Tongue (tissue), 2 donors: ENCODE measurements around the gene KRTAP12-2. TPM values are rescaled to one million over a fixed set of nuclear protein-coding genes. Genes with fewer than 3 reads are reported as not detected.
"Not testable (repeated sequence)": the region's sequence is repeated elsewhere in the genome, so short reads cannot be mapped to it uniquely, and the experiment has no call there.

ENCODE experiments used
- DNase-seq: peaks from one replicate; pipeline ENCODE4 v3.0.0-alpha.2; 2015
- total RNA-seq: library from RNA; depleted of rRNA; stranded (reverse); fragments of >200 nt; gene quantifications from one replicate; pipeline ENCODE4 v1.2.3, GENCODE V29; 2014

KRTAP12-2 gene
- total RNA-seq, 1 donor from 2014 or later = not detected

DNA sequence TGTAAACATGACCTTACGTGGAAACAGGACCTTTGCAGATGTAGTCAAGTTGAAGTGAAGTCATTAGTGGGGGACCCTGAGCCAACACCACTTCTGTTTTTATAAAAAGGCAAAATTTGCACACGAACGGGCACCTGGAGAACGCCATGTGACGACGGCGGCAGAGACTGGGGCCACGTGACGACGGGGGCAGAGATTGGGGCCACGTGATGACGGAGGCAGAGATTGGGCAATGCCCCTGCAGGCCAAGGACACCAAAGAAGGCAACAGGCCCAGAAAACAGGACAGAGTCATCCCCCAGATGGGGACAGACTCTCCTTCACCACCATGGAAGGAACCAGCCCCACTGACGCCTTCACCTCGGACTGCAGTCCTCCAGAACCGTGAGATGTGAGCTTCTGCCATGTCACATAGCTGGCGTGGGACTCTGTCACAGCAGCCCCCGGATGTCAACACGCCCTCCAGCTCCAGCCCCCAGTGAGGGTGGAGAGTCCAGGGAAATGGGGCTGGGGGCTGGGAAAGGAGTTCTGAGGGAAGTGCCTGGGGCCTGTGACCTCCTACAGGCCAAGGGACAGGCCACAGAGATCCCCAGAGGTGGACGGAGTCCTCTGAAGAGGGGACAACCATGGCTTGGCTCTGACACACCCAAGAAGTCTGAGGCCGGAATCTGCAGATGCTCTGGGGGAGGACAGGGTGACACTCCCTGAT, 16.3 kb downstream of the KRTAP12-2 start:
- no peak for DNase-seq

DNA sequence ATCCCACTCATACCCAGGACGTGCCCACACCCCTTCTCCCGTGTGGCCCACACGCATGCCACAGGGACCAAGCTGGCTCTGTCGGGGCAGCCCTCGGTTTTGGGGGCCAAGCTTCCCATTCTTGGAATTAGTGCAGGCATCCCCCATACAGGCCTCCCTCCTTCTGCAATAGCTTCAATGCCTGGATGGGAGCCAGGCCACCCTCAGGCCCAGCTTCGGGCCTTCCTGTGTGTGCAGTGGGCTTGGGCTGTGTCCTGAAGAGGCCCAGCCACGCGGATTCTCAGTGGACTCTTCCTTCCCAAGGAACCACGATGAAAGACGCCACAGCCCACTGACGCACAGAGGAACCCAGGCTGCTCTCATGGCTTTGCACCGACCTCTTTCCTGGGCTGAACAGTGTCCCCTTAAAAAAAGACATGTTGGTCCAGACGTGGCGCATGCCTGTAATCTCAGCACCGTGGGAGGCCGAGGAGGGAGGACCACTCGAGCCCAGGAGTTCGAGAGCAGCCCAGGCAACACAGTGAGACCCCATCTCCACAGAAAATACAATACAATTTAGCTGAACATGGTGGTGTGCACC, 17.1 kb downstream of the KRTAP12-2 start:
- DNase-seq = no peak

GRCh38 chr21:44648557-44649311, 18.0 kb downstream of the KRTAP12-2 start:
- no peak for DNase-seq

GRCh38 chr21:44647222-44647552, 19.5 kb downstream of the KRTAP12-2 start:
- peak; percentile 63 for DNase-seq

DNA sequence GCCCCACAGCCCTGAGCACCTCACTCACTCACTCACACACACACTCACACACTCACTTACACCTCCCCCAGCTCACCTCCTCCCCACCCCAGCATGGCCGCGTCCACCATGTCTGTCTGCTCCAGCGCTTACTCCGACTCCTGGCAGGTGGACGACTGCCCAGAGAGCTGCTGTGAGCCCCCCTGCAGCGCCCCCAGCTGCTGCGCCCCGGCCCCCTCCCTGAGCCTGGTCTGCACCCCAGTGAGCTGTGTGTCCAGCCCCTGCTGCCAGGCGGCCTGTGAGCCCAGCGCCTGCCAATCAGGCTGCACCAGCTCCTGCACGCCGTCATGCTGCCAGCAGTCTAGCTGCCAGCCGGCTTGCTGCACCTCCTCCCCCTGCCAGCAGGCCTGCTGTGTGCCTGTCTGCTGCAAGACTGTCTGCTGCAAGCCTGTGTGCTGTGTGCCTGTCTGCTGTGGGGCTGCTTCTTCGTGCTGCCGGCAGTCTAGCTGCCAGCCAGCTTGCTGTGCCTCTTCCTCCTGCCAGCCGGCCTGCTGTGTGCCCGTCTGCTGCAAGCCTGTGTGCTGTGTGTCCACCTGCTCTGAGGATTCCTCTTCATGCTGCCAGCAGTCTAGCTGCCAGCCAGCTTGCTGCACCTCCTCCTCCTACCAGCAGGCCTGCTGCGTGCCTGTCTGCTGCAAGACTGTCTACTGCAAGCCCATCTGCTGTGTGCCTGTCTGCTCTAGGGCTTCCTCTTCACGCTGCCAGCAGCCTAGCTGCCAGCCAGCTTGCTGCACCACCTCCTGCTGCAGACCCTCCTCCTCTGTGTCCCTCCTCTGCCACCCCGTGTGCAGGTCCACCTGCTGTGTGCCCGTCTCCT, 20.1 kb downstream of the KRTAP12-2 start, which contains the start of gene KRTAP10-11:
TSS of gene KRTAP10-11 (plus strand) at position 49 of the 856 bp plus-strand sequence. CDS start at position 94, 45 bp downstream.
- DNase-seq = not testable (repeated sequence)

DNA sequence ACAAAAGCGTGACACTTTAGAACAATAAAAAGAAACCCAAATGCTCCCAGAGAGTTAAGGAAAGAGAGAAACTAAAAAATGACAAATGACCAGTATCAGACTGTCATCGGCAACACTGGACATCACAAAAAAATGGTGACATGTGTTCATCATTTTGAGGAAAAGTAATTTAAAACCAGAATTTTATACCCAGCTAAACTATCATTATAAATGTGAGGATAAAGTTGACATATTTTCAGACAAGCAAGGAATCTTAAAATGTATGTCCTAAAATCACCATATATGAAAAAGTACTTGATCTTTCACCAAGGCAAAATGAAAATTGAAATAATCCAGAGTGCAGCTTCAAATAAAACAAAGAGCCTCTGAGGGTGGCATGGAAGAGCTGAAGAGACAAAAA, 21.8 kb downstream of the KRTAP12-2 start:
- DNase-seq = no peak

DNA sequence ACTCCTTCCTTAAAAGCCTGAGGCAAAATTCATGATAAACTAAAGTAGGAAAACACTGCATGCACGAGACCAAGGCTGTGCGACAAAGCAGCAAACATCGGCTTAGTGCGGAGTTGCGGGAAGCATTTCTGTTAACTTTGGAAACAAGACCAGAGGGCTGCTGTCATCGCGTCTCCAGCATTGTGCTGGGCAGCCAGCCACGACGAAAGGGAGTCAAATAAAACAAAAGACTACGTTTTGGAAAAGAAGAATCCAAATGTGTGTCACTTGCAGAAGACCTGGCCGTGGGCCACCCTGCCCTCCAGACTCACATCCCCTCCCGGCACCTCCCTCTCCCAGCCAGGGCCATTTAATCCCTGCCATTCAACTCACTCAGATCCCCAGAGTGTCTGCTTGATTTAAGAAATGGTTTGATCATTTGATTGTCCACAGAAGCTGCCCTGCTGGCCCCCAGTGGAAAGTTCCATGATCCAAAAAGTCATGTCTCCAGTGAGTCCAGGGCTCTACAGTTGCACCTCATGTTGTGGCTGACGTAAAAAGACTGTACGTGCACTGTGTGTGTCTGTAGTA, 22.9 kb downstream of the KRTAP12-2 start:
- DNase-seq = peak; percentile 22

- DNase-seq = no peak
Observed at GRCh38 chr21:44640761-44641160, 26.0 kb downstream of the KRTAP12-2 start.

DNA sequence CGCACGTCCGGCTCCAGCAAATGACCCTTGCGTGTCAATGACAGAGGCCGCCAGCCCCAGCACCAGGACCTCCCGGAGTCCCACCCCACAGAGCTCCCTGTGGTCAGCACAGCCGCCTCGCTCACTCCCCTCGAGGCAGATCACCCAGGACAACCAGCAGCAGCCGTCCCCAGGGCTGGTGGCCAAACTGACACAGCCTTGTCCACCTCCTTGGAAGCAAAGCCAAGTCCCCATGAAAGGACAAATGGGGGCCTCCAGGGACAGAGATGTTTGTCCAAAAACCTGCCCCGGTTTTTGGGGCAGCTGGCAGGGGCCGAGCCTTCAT, 27.4 kb downstream of the KRTAP12-2 start:
- DNase-seq = no peak

DNA sequence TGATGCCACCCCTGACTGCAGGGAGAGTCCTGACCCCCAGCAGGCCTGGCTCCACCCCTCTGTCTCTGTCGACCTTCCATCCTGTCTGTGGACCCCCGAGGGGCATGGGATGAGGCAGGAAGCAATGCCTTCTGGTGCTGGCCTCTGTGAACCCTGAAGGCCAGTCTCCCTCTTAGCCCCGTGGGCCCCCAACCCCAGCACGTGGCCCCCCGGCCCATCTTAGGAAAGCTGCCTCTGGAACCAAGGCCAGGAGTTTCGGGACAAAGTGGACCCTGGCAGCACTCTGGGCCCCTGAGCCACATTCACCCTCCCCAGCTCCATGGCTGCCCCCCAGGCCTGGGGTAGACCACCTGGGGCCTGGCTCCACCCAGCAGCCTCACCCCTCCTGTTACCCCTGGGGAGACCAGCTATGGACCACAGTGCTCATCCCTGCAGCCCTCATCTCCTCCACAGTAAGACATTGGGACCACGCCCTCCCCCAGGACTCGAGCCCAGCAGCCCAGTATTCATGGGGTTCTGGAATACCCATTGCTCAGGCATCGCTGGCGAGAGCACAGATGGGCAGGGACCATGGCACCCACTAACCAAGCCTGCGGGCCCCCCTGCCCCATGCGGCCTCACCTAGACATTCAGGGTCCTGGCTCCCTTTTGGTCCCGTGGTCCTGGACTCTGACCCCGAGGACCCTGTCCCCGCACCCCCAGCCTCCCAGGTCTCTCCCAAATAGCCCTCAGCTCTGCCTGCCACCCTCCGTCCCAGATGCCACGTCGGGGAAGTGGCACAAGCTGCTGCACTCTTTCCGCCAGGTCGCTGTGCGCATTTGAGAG, 28.0 kb downstream of the KRTAP12-2 start:
- not testable (repeated sequence) for DNase-seq

GRCh38 chr21:44637851-44638348, 28.8 kb downstream of the KRTAP12-2 start:
- not testable (repeated sequence) for DNase-seq

GRCh38 chr21:44637018-44637850, 29.5 kb downstream of the KRTAP12-2 start, which contains the start of gene KRTAP10-10:
KRTAP10-10 (plus strand) TSS chr21:44637356; CDS start chr21:44637418, 62 bp downstream.
- DNase-seq = no peak

- no peak for DNase-seq
Observed at GRCh38 chr21:44636209-44637017, 30.3 kb downstream of the KRTAP12-2 start.

GRCh38 chr21:44632067-44632466, 34.7 kb downstream of the KRTAP12-2 start:
- no peak for DNase-seq

DNA sequence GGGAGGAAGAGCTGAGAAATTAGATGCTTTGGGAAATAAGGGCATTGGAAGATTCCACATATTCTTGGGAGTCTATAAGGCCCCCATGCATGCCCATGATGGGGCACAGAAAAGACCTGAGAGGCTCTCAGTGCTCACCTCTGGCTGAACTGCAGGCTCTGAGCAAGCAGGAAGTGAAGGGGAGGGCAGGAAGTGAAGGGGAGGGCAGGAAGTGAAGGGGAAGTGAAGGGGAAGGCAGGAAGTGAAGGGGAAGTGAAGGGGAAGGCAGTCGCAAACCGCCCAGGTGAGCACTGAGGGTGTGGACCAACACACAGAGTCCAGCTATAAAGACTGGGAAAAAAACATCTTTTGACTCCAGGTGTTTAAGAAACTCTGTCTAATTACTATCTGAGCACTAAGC, 36.3 kb downstream of the KRTAP12-2 start:
- DNase-seq = no peak

DNA sequence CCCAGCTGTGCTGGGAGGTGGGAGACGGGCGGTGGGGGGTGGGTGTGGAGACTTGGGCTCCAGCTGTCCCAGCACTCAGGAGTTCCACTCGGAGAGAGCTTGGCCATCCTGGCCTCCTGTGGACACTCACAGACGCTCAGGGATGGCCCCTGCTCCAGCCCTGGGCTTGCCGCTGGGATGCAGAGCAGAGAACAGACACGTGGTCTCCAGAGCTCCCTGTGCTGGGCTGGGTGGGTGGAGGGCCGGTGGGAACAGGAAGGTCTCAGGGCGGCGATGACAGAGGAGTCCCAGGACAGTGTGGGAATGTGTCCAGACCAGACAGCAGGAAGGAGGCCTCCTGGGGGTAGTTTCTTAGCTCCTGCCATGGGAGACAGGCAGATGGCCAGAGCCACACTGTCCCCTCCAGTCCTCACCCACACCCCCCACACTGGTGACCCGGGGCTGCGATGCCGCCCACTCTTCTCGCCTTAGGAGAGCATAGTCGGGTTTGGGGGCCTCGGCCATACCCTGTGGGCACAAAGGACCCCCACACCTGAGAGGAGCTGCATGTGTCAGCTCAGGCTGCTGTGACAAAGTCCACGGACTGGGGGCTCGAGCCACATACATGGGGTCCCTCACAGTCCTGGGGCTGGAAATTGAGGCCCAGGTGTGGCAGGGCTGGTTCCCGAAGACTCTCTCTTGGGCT, 37.9 kb downstream of the KRTAP12-2 start:
- no peak for DNase-seq

- DNase-seq = not testable (repeated sequence)
Observed at GRCh38 chr21:44627831-44628233, 38.9 kb downstream of the KRTAP12-2 start.

DNA sequence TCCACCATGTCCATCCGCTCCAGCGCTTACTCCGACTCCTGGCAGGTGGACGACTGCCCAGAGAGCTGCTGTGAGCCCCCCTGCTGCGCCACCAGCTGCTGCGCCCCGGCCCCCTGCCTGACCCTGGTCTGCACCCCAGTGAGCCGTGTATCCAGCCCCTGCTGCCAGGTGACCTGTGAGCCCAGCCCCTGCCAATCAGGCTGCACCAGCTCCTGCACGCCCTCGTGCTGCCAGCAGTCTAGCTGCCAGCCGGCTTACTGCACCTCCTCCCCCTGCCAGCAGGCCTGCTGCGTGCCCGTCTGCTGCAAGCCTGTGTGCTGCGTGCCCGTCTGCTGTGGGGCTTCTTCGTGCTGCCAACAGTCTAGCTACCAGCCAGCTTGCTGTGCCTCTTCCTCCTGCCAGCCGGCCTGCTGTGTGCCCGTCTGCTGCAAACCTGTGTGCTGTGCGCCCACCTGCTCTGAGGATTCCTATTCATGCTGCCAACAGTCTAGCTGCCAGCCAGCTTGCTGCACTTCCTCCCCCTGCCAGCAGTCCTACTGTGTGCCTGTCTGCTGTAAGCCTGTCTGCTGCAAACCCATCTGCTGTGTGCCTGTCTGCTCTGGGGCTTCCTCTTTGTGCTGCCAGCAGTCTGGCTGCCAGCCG, 39.4 kb downstream of the KRTAP12-2 start:
- not testable (repeated sequence) for DNase-seq
